Body of pancreas (tissue), 4 donors: Measurements from ENCODE around the gene PRMT7.

ENCODE experiments used
- CTCF ChIP-seq, 7 experiments: fragments of 450-650 bp in 4 of 7; fragments of 200-600 bp in 3 of 7; sonication (generic) in 3 of 7; IDR thresholded peaks; one replicate each; pipeline ENCODE4 v1.5.1; 2016 to 2019; ENCODE audit warnings: antibody characterized with exemption in 7 of 7
- POLR2A ChIP-seq, 3 donors: fragments of 450-650 bp; IDR thresholded peaks; one replicate each; pipeline ENCODE4 v1.6.1; 2016; ENCODE audit warnings: antibody characterized with exemption in 3 of 3, mild to moderate bottlenecking in 2 of 3

GRCh38 chr16:68306633-68307032 is 4.2 kb upstream of the PRMT7 start:
- TF ChIP-seq POLR2A (IDR thresholded peaks at IDR 0.05) (no peak), CTCF (IDR thresholded peaks at IDR 0.05) (no peak)
